GM18861 (cell line): Measurements from ENCODE around the gene POLR1D.

Experiments used
- ATAC-seq: cut with Tn5 transposase; IDR thresholded peaks from one replicate; pipeline ENCODE4 v1.9.1; 2021; ENCODE audit not compliant: unreplicated experiment

POLR1D gene

GRCh38 chr13:27637289-27637626, 15.6 kb downstream of the POLR1D start:
- no peak for ATAC-seq

- ATAC-seq = no peak
These were observed 16.3 kb downstream of the POLR1D start for GRCh38 chr13:27638001-27638400.

- ATAC-seq = no peak
These were observed 16.8 kb downstream of the POLR1D start for GRCh38 chr13:27638521-27638920.

- ATAC-seq = no peak
These were observed 17.5 kb downstream of the POLR1D start for GRCh38 chr13:27639186-27639585.

GRCh38 chr13:27641711-27642502, 20.2 kb downstream of the POLR1D start:
- no peak for ATAC-seq

- ATAC-seq = no peak
These were observed 21.8 kb downstream of the POLR1D start for GRCh38 chr13:27643334-27644132.

- no peak for ATAC-seq
These were observed 22.6 kb downstream of the POLR1D start for GRCh38 chr13:27644302-27644701.

- ATAC-seq = no peak
These were observed 28.6 kb downstream of the POLR1D start for GRCh38 chr13:27650312-27650711.

- ATAC-seq = no peak
These were observed 32.4 kb downstream of the POLR1D start for GRCh38 chr13:27654059-27654458.

GRCh38 chr13:27654816-27655215, 33.1 kb downstream of the POLR1D start:
- no peak for ATAC-seq

GRCh38 chr13:27657724-27658123, 36.0 kb downstream of the POLR1D start:
- no peak for ATAC-seq

- no peak for ATAC-seq
These were observed 36.9 kb downstream of the POLR1D start for GRCh38 chr13:27658546-27658945.

GRCh38 chr13:27659145-27659865, 37.6 kb downstream of the POLR1D start:
- ATAC-seq = no peak

- ATAC-seq = no peak
These were observed 38.8 kb downstream of the POLR1D start for GRCh38 chr13:27660511-27660910.

GRCh38 chr13:27661017-27661416, 39.3 kb downstream of the POLR1D start:
- no peak for ATAC-seq

GRCh38 chr13:27662738-27663470, 41.2 kb downstream of the POLR1D start:
- ATAC-seq = no peak

- ATAC-seq = no peak
These were observed 42.3 kb downstream of the POLR1D start for GRCh38 chr13:27663947-27664346.

- ATAC-seq = no peak
These were observed 43.6 kb downstream of the POLR1D start for GRCh38 chr13:27665333-27665732.

GRCh38 chr13:27665761-27666160, 44.1 kb downstream of the POLR1D start:
- ATAC-seq = no peak

GRCh38 chr13:27666951-27667350, 45.3 kb downstream of the POLR1D start:
- no peak for ATAC-seq

GRCh38 chr13:27667946-27668345, 46.3 kb downstream of the POLR1D start:
- no peak for ATAC-seq
